HG03439 (cell line): ENCODE results near the gene ZNF518B.

Experiments used
- ATAC-seq: cut with Tn5 transposase; IDR thresholded peaks from one replicate; pipeline ENCODE4 v1.9.1; 2021; ENCODE audit warnings: mild to moderate bottlenecking, moderate library complexity; ENCODE audit not compliant: unreplicated experiment

The ZNF518B gene

GRCh38 chr4:10457255-10457801 lies at the start of gene ZNF518B:
TSS of gene ZNF518B (minus strand) at chr4:10457426. CDS start at chr4:10446328, 11,098 bp downstream.
- peak; percentile 76 for ATAC-seq

GRCh38 chr4:10506077-10506476 lies 48.9 kb upstream of the ZNF518B start:
- ATAC-seq: no peak

- ATAC-seq: no peak
Measured at GRCh38 chr4:10504570-10505179, 47.4 kb upstream of the ZNF518B start.

- no peak for ATAC-seq
Measured at GRCh38 chr4:10502717-10503116, 45.5 kb upstream of the ZNF518B start.

GRCh38 chr4:10500776-10501175 lies 43.5 kb upstream of the ZNF518B start:
- no peak for ATAC-seq

GRCh38 chr4:10496200-10496599 lies 39.0 kb upstream of the ZNF518B start:
- ATAC-seq: no peak

- ATAC-seq: no peak
Measured at GRCh38 chr4:10495651-10496050, 38.4 kb upstream of the ZNF518B start.

- ATAC-seq: no peak
Measured at GRCh38 chr4:10492464-10492863, 35.2 kb upstream of the ZNF518B start.

- ATAC-seq: no peak
Measured at GRCh38 chr4:10491401-10491800, 34.2 kb upstream of the ZNF518B start.

GRCh38 chr4:10490996-10491395 lies 33.8 kb upstream of the ZNF518B start:
- ATAC-seq: no peak

GRCh38 chr4:10482913-10483312 lies 25.7 kb upstream of the ZNF518B start:
- no peak for ATAC-seq

- ATAC-seq: no peak
Measured at GRCh38 chr4:10480616-10481015, 23.4 kb upstream of the ZNF518B start.

- no peak for ATAC-seq
Measured at GRCh38 chr4:10478621-10479020, 21.4 kb upstream of the ZNF518B start.

GRCh38 chr4:10470505-10470904 lies 13.3 kb upstream of the ZNF518B start:
- ATAC-seq: no peak

GRCh38 chr4:10466161-10466560 lies 8.9 kb upstream of the ZNF518B start:
- ATAC-seq: no peak

GRCh38 chr4:10462876-10463275 lies 5.7 kb upstream of the ZNF518B start:
- ATAC-seq: no peak

- ATAC-seq: no peak
Measured at GRCh38 chr4:10461850-10462400, 4.7 kb upstream of the ZNF518B start.

GRCh38 chr4:10461091-10461849 lies 4.0 kb upstream of the ZNF518B start:
- ATAC-seq: peak; percentile 80

- ATAC-seq: no peak
Measured at GRCh38 chr4:10460313-10461047, 3.3 kb upstream of the ZNF518B start.

- ATAC-seq: no peak
Measured at GRCh38 chr4:10459305-10459704, 2.1 kb upstream of the ZNF518B start.

GRCh38 chr4:10458177-10458576 lies 951 bp upstream of the ZNF518B start:
- ATAC-seq: no peak
